Stimulated activated CD8-positive, alpha-beta memory T cell treated with anti-CD3 and anti-CD28 coated beads, Interleukin-15, amount 100 ng/mL, for 4 hours (primary cell): ENCODE data around the gene TBCD.

Experiments
- DNase-seq, 2 donors: peaks; one replicate each; pipeline ENCODE4 v3.0.0-alpha.2; 2020; ENCODE audit warnings: low read depth in 2 of 2

TBCD gene

DNA sequence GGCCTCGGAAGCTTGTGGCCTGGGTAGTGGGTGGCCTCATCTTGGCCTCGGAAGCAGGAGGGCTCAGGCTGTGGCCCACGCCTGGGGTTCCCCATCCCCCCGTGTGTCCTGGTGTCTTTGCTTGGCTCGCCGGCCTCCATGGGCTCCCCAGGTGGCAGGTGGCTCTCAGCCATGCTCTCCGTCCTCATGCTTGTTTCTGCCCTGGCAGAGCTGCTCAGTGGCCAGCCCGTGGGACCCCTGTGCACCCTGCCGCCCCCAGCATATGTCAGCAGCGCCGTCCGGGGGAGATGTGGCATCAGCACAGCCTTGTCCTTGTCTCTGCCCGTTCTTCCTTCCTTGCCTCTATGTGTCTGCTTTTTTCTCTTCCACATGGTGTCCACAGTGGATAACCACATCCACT is 38.5 kb downstream of the TBCD start:
- DNase-seq: no peak

DNA sequence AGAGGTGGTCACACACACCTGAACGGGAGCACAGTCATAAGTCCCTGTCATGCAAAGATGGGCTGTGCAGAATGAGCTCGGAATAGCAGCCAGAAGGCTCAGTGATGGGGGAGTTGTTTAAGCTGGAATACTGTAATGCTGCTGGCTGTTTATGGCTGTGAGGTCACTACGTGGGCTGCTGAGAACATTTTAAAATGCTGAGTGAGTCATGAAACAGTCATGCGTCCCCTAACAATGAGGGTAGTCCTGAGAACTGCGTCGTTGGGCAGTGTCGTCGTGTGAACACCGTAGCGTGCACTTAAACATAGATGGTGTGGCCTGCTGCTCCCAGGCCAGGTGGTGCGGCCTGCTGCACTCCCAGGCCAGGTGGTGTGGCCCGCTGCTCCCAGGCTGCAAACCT is 39.7 kb downstream of the TBCD start:
- DNase-seq: no peak

DNA sequence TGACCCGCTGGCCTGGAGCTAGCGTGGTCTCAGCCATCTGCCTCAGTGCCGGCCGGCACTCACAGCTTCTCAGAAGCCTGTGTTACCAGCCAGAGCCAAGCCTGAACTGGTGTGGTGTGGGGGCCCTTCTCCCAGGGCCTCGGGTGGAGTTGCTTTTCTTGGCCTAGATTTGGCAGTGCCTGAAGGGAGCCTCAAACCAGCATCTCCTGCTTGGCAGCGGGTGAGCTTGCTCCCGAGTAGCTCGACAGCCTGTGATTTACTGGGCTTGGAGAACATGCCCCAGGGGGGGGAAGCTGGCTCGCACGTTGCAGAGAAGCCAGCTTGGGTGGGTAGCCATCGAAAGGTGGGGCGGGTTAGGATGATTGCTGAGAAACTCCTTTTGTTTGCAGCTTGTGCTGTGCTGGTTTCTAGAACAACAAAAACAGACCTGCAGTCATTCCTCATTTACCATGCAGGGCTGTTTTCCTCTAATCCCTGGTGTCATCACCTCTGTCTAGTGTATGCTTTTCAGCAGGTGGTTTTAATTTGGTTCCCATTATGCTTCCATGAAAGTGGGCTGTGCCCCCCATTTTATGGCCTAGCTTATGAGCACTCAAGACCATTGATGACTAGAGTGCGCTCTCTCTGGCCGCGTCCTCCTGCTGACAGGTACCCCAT is 42.2 kb downstream of the TBCD start:
- no peak for DNase-seq

DNA sequence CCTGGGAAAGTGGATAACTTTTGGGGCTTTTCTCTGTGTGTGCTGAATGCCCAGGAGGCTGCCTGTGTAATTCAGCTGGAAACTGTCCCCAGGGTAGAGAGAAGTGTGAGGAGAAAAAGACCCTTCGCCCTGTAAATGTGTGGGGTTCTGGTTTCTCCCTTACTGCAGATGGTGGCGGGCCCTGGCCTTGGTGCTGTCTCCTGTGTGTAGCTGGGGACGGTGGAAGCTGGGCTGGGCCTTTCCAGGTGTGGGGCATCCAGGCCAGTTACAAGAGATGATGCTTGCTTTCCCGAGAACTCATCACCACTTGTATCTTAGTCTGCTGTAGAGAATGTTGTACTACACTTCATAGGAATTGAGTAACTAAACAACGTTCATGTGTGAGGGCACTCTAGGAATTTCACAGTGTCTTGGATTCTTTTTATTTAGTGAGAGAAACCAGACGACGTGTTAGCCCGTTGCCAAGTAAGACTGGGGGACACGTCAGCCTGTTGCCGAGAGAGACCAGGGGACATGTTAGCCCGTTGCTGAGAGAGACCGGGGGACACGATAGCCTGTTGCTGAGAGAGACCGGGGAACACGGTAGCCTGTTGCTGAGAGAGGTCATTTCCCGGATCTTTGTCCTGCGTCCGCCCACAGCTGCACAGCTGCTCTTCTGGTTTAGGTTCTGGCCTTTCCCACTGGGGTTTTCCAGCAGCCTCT is 43.1 kb downstream of the TBCD start:
- no peak for DNase-seq

DNA sequence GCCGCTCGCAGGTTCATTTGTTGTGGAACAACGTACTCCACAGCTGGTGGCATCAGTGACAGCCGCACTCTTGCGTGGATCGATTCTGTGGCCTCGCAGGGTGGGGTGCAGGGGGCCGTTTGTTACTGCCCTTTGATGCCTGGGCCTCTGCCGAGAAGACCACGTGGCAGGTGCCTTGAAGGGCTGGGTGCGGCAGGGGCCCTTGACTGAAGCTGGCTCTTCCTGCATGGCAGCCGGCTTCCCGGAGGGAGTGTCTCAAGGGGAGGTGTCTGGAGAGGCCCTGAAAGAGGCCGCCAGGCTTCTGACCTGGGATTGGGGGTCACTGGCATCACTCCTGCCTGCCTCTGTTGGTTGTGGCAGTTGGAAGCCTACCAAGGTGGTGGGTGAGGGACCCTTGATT is 43.8 kb downstream of the TBCD start:
- DNase-seq: no peak

DNA sequence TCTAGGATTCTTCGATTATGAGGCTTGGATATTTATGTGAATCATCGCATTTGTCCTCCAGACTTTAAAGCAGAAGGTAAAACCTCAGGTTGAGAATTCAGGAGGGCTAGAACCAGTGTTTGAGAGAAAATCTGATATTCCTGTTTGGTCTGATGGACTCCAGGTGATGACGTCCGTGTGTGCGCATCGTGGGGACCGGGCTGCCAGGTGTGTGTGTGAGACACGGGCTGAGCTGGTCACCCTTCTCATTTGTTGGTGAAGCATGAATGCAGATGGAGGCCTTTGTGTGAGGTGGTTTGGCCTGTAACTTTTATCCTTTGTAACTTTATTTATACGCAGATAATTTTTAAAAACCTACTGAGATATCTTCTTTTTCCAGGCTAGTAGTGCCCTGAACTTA is 45.2 kb downstream of the TBCD start:
- DNase-seq: no peak

DNA sequence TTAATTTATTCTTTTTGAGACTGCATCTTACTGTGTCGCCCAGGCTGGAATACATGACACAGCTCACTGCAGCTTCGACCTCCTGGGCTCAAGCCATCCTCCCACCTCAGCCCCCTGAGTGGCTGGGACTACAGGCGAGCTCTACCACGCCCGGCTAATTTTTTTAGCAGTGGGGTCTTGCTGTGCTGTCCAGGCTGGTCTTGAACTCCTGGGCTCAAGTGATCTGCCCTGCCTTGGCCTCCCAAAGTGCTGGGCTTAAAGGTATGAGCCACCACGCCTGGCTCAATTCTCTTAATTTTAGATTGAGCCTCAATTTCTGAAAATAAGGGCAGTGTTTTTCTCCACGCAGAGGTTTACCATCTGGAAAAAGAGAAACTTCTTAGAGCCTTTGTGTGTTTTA is 46.9 kb downstream of the TBCD start:
- no peak for DNase-seq

DNA sequence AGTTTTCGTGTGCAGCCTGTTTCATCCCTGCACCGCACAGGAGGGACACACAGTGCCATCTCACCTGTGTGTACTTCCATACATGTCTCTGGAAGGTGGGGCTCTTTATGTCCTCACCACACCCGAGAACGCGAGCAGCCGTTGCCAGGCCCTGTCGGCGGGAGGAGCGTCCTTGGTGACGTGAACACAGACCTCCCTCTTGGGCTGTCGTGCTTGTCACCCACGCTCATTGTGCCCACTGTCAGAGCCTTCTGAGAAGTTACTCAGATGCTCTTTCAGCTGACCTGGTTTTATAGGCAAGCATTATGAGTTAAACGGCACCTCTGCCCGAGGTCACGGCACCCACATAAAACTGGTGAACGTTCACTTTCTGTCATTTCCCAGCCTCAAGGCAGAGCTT is 47.7 kb downstream of the TBCD start:
- no peak for DNase-seq

DNA sequence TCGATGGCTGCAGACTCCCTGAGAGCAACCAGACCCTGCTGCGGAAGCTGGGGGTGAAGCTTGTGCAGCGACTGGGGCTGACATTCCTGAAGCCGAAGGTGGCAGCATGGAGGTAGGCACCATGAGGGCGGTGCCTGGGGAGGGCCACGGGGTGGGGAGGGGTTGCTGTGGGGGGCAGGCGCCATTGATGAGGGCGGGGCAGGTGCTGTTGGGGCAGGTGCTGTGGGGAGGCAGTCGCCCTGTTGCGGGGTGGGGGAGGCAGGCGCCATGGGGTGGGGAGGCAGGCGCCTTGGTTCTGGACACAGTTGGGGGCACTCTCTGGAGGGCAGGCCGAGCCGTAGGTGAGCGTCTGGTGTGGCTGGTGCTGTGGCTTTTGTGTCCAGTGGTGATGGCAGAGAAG is 49.0 kb downstream of the TBCD start:
- DNase-seq: no peak

DNA sequence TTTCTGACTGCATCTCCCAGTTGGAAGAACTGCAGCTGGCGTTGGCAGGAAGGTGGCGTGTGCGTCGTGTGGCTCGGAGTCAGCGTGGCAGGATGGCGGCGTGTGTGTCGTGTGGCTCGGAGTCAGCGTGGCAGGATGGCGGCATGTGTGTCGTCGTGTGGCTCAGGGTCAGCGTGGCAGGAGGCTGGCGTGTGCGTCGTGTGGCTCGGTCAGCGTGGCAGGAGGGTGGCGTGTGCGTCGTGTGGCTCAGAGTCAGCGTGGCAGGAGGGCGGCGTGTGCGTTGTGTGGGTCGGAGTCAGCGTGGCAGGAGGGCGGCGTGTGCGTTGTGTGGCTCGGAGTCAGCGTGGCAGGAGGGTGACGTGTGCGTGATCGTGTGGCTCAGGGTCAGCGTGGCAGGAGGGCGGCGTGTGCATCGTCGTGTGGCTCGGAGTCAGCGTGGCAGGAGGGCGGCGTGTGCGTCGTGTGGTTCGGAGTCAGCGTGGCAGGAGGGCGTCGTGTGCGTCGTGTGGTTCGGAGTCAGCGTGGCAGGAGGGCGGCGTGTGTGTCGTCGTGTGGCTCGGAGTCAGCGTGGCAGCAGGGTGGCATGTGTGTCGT is 49.6 kb downstream of the TBCD start:
- no peak for DNase-seq

DNA sequence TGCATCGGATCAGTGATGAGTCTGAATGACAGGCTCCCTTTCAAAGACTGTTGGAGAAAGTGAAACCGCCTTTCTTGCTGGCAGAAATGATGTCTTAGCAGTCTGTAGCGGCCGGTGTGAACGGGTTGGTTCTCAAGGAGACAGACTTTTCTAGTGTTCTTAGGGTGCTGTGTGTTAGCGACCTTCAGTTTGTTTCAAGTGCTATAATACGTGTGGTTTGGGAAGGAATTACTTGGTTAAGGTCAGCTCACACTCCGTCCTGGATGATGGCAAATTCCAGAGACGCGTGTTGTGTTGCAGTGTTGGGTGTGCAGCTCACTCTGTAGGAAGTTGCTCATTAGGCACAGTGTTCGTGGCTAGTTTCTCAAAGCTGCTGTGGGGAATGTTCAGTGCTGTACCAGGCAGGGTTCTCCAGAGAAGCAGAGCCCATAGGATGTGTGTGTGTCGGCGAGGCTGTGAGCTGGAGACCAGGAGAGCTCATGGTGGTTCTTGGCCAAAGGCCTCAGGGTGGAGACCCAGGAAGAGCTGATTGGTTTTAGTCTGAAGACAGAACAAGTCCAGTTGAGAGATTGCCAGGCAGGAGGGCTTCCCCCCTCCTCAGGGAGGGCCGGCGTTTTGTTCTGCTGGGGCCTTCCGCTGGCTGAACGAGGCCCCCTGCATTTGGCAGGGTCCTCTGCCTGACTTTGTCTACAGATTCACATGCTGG is 50.4 kb downstream of the TBCD start:
- DNase-seq: no peak

DNA sequence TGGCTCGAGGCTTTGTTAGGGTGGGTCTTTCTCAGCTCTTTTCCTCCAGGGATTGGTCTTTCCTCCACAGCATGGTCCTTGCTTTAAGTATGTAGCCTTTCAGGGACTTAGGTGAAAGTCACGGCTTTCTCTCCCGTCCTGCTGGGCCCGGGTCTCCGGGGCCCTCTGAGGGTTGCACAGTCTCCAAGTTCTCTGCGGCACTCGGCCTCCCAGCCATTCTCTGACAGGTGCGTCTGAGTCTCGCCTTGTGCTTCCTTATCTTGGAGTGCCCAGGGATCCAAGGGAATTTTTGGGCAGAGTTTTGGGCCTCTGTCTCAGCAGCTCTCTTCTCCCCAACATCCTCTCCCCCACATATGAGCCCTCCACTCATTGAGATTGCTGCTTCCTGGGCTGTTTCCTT is 51.3 kb downstream of the TBCD start:
- no peak for DNase-seq

DNA sequence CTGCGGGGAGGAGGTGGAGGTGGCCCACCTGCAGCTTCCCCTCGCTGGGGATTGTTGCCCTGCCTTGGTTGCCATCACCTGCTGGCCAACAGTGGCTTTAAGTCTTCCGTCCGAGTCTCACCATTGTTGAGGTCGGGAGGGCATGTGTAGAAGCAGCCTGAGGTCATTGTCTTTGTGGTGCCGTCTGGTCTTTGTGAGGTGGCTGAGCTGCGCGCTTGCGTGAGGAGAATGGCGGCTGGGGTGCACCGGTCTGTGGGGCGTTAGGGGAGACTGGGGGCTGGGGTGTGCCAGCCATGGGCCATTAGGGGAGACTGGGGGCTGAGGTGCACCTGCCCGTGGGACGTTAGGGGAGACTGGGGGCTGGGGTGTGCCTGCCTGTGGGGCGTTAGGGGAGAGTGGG is 51.7 kb downstream of the TBCD start:
- no peak for DNase-seq

DNA sequence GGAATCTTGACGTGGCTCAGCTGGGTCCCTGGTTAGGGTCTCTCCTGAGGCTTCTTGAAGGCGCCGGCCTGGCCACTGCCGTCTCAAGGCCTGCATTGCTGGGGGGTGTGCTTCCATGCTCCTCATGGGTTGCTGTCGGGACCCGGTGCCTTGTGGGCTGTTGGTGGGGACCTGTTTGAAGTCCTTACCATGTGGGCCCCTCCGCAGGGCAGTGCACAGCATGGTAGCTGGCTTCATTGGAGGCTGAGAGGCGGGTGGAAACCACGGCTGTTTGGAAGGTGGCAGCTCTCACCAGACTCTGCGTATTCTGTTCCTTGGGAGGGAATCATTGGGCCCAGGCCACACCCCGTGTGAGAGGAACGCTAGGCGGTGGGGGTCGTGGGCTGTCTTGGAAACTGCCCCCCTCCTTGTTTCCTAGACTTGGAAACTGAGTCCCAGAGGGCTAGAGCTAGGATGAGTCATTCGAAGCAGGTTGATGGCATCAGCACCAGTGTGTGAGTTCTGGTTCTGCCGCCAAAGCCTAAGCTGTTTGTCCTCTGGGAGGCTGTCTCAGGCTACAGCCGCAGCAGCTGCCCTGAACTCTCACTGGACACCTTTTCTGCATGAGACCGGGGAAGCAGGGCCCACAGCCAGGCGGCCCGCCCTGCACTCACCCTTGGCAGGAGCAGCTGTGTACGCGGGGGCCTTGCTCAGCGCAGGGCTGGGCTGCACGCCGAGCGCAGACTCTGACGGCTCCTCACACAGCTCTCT is 52.8 kb downstream of the TBCD start:
- no peak for DNase-seq

DNA sequence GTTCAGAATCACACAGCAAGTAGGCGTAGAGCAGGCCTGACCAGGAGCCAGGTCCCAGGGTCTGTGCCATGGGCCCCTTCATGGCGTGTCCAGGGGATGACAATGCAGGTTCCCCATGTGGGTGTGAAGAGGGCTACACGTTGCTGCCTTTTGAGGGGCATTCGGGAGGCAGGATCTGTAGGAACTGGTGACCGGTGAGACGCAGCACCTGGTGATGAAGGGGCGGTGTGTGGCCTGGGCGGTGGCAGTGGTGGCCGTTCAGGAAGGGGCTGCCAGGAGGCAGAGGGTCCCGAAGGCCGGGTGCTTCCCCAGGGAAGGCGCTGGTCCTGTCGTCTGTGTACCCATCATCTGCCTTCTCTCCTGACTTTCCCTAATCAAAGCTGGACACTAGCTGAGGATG is 53.4 kb downstream of the TBCD start:
- no peak for DNase-seq

DNA sequence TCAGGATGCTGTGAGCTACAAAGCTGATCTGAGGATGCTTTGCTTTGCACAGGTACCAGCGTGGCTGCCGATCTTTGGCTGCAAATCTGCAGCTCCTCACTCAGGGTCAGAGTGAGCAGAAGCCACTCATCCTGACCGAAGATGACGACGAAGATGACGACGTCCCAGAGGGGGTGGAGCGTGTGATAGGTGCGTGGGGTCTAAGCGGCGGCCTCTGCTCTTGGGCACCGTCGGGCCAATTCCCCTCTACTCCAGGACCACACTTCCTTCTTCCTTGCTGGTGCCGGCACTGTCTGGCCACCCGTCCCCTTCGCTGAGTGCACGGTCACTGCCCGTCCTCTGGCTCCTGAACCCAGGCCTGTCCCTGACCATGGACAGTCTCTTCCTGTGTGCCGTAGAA is 54.0 kb downstream of the TBCD start:
- no peak for DNase-seq

DNA sequence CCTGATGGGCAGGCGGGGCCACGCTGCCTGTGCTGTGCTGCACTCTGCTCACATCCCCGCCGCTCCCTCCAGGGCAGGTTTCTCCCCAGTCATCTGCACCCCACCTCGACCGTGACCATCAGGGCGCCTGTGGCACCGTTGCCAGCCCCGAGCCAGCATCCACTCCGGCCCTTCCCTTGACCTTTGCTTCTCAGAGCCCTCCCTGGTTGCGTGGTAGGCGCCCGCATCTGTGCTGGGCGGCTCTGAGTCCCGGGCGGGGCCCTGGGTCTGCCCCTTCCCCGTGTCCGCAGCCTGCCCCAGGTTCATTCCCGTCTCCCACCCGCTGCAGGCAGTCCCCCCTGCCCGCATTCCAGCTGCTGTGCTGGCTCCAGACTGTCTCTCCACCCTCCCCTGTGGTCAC is 54.8 kb downstream of the TBCD start:
- DNase-seq: no peak

DNA sequence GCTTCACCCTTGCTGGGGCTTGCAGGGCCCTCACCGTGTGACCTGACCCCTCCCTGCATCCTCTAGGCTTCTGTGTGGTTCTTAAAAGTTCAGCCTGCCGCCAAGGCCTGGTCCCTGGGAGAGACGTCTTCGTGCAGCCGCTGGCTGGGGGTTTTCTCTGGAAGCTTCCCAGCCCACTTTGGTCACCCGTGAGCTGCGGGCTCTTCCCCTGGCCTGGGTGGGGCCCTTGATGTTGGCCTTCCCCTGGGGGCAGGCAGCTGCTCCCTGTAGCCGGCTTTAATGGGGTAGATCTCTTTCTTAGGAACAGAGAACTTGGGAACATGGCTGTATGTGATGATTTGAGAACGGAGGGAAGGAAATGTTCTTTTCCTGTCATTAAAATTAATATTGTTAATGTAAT is 55.2 kb downstream of the TBCD start:
- no peak for DNase-seq

DNA sequence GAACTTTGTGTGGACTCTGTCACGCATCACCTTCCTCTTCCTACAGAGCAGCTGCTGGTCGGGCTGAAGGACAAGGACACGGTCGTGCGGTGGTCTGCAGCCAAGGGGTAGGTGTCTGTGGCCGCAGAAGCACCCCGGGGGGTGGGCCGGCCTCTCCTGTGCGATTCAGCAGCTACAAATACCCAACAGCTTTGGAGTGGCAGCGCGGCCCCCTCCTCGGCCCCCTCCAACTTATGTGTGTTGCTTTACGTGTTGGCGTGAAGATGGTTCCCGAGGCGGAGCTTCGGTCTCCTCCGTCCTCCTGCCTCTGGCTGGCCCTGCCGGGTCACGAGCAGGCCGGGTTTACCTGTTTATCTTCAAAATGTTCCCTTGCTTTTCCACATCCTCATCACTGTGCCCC is 55.7 kb downstream of the TBCD start:
- DNase-seq: no peak

DNA sequence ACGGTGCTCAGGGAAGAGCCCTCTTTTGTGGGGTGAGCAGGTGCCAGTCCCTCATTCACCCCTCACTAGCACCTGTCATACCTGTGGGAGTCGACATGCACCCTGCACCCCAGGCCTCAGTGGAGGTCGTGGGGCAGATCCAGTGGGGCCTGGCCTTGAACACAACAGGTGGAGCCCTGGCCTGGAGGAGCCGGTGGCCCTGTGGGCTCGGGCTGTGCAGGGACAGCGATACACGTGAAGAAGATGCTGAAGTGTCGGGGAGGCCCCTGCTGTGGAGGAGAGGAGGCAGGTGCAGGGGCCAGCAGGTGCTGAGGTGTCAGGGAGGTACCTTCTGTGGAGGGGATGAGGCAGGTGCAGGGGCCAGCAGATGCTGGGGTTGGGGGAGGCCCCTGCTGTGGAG is 56.1 kb downstream of the TBCD start:
- DNase-seq: no peak

DNA sequence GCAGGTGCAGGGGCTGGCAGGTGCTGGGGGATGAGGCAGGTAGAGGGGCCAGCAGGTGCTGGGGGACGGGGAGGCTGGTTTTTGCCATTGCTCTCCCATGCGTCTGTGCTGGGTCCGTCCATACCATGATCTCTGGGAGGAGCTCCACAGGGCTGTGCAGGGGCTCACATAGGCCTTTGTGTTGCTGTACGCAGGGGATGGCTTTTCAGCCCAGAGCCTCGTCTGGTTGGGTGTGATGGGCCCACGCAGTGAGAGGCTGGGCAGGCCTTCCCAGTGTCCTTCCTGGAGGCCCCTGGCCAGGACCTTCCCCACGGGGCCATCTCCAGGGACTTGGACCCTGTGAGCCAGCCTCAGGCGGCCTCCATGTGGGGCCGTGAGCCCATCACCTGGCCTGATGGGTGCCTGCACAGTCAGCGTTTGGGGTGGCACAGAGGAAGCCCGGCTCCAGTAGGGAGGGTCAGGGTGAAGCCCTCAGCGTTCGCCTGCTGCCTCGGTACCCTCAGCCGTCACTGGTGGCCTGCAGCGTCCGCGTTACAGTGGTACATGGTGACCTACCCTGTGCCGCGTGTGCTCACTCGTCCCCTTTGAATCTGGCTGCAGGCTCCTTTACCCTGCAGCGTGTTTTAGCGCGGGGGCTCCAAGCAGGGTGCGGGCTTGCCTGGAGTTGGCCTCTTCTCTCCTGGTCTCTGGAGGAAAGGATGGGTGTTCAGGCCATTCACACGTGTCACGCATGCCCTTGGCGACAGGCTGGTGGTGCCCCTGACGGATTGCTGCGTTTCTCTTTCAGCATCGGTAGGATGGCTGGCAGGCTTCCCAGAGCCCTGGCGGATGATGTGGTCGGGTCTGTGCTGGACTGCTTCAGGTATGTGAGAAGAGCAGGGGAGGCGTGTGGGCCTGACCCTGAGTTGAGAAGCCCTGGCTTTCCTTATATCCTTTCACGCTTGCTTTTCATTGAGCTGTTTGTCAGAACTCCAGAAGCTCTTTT is 57.3 kb downstream of the TBCD start:
- DNase-seq: no peak
